Measurements from ENCODE around the gene MIPEP.
A peak's percentile ranks its signal among the peaks of the same experiment; 100 is the strongest.
"Not testable (repeated sequence)": the region's sequence is repeated elsewhere in the genome, so short reads cannot be mapped to it uniquely, and the experiment has no call there.

MIPEP gene

GRCh38 chr13:23898101-23898500 is 8.9 kb upstream of the MIPEP start:
- TF ChIP-seq CTCF (IDR thresholded peaks at IDR 0.05; ENCODE audit: low read depth, low read length, missing control alignments): no peak
- Histone ChIP-seq H3K27ac (no peak overlapping the region), H3K36me3 (replicated peaks) (no peaks in the 10 kb centered on the region), H3K27me3 (replicated peaks) (no peaks in the 10 kb centered on the region), H3K4me3 (ENCODE audit: low read depth, low read length) (no peak overlapping the region)
- in situ Hi-C loops (cut with HindIII; ENCODE audit: low pct_ligation_motif_present, low sequenced_read_pairs): no loop called here
- no peak for DNase-seq

- H3K27ac ChIP-seq; in situ Hi-C loops (cut with HindIII; ENCODE audit: low pct_ligation_motif_present, low sequenced_read_pairs); H3K27me3 ChIP-seq (replicated peaks); H3K4me3 ChIP-seq (ENCODE audit: low read depth, low read length); DNase-seq; H3K36me3 ChIP-seq (replicated peaks): not testable (repeated sequence)
These were observed 8.3 kb upstream of the MIPEP start, which contains the start of gene C1QTNF9B for GRCh38 chr13:23897452-23897919. C1QTNF9B (minus strand) TSS chr13:23897502.

- DNase-seq; H3K36me3 ChIP-seq (replicated peaks); H3K4me3 ChIP-seq (ENCODE audit: low read depth, low read length); H3K27ac ChIP-seq; in situ Hi-C loops (cut with HindIII; ENCODE audit: low pct_ligation_motif_present, low sequenced_read_pairs); H3K27me3 ChIP-seq (replicated peaks): not testable (repeated sequence)
These were observed 5.5 kb upstream of the MIPEP start for GRCh38 chr13:23894746-23895145.

GRCh38 chr13:23893791-23894190 is 4.6 kb upstream of the MIPEP start:
- in situ Hi-C loops (cut with HindIII; ENCODE audit: low pct_ligation_motif_present, low sequenced_read_pairs); H3K4me3 ChIP-seq (ENCODE audit: low read depth, low read length); DNase-seq; H3K27me3 ChIP-seq (replicated peaks); H3K27ac ChIP-seq; H3K36me3 ChIP-seq (replicated peaks): not testable (repeated sequence)

GRCh38 chr13:23889615-23890607 is 711 bp upstream of the MIPEP start:
- Histone ChIP-seq H3K4me3 (ENCODE audit: low read depth, low read length) (peak overlapping the region; percentile 96), H3K27me3 (replicated peaks) (no peaks in the 10 kb centered on the region), H3K36me3 (replicated peaks) (no peaks in the 10 kb centered on the region), H3K27ac (no peak overlapping the region)
- no peak for DNase-seq
- in situ Hi-C loops (cut with HindIII; ENCODE audit: low pct_ligation_motif_present, low sequenced_read_pairs): no loop called here
- peak; percentile 55 for TF ChIP-seq CTCF (IDR thresholded peaks at IDR 0.05; ENCODE audit: low read depth, low read length, missing control alignments)

- in situ Hi-C loops (cut with HindIII; ENCODE audit: low pct_ligation_motif_present, low sequenced_read_pairs); H3K4me3 ChIP-seq (ENCODE audit: low read depth, low read length); DNase-seq; H3K36me3 ChIP-seq (replicated peaks); H3K27ac ChIP-seq; H3K27me3 ChIP-seq (replicated peaks): not testable (repeated sequence)
These were observed 4.8 kb downstream of the MIPEP start for GRCh38 chr13:23884361-23884760.

GRCh38 chr13:23883255-23883654 is 5.9 kb downstream of the MIPEP start:
- in situ Hi-C loops (cut with HindIII; ENCODE audit: low pct_ligation_motif_present, low sequenced_read_pairs): no loop called here
- TF ChIP-seq CTCF (IDR thresholded peaks at IDR 0.05; ENCODE audit: low read depth, low read length, missing control alignments): no peak
- no peak for DNase-seq
- no peak overlapping the region for H3K27ac ChIP-seq
- H3K36me3 ChIP-seq (replicated peaks): peaks cover 4% of the 10 kb centered on the region
- no peaks in the 10 kb centered on the region for H3K27me3 ChIP-seq (replicated peaks)
- no peak overlapping the region for H3K4me3 ChIP-seq (ENCODE audit: low read depth, low read length)

- H3K27ac ChIP-seq; H3K27me3 ChIP-seq (replicated peaks); H3K36me3 ChIP-seq (replicated peaks); DNase-seq; in situ Hi-C loops (cut with HindIII; ENCODE audit: low pct_ligation_motif_present, low sequenced_read_pairs); H3K4me3 ChIP-seq (ENCODE audit: low read depth, low read length): not testable (repeated sequence)
These were observed 7.8 kb downstream of the MIPEP start for GRCh38 chr13:23881402-23881800.

GRCh38 chr13:23880493-23881401 is 8.5 kb downstream of the MIPEP start:
- not testable (repeated sequence) for H3K36me3 ChIP-seq (replicated peaks)

More at GRCh38 chr13:23880493-23881401, 8.5 kb downstream of the MIPEP start:
- H3K4me3 ChIP-seq (ENCODE audit: low read depth, low read length); in situ Hi-C loops (cut with HindIII; ENCODE audit: low pct_ligation_motif_present, low sequenced_read_pairs); DNase-seq; H3K27me3 ChIP-seq (replicated peaks); H3K27ac ChIP-seq: not testable (repeated sequence)

Measured in brain microvascular endothelial cell (primary cell).